IMR-90 (cell line): ENCODE data around the gene DENND1A. TPM values are rescaled to one million over a fixed set of nuclear protein-coding genes. Genes with fewer than 3 reads are reported as not detected.

Experiments used
- ATAC-seq: fragments of 200-7000 bp; cut with Tn5 transposase; 2 replicates; pipeline ENCODE4 v1.9.1; 2020; ENCODE audit warnings: low read depth, mild to moderate bottlenecking, moderate library complexity
- BruUV-seq: library from RNA; stranded (reverse); fragments of 400-500 nt; replicated peaks from 2 replicates; lab custom pipeline; 2021; lab: Mats Ljungman, UMichigan
- CTCF ChIA-PET: fragments of 300-600 bp; formaldehyde crosslinking; extraction: SDS; loops from one replicate; lab custom pipeline; 2021; ENCODE audit warnings: antibody characterized with exemption; lab: Yijun Ruan, JAX
- POLR2A ChIA-PET: fragments of 300-600 bp; sonication (Branson Sonifier 250); formaldehyde crosslinking; loops from one replicate; lab custom pipeline; 2022; ENCODE audit warnings: antibody characterized with exemption; ENCODE audit not compliant: unreplicated experiment; lab: Charles Lee
- DNase-seq: peaks from one replicate; pipeline ENCODE4 v3.0.0; 2013
- H2AFZ ChIP-seq: replicated peaks from 2 replicates; pipeline ENCODE3; 2013; ENCODE audit warnings: low read length, mild to moderate bottlenecking; ENCODE audit not compliant: poor library complexity
- H2AK5ac ChIP-seq: 2 replicates; pipeline ENCODE4 v1.6.1; 2013; ENCODE audit warnings: low read depth, low read length, inconsistent platforms
- H2AK9ac ChIP-seq: replicated peaks from 2 replicates; pipeline ENCODE3; 2013; ENCODE audit warnings: mild to moderate bottlenecking, low read depth, low read length, moderate library complexity; ENCODE audit not compliant: poor library complexity
- H2BK120ac ChIP-seq: 2 replicates; pipeline ENCODE4 v1.6.1; 2013; ENCODE audit warnings: low read depth, low read length, inconsistent platforms
- H2BK15ac ChIP-seq: 3 replicates; pipeline ENCODE4 v1.6.1; 2013; ENCODE audit warnings: low read depth, low read length, inconsistent platforms
- H2BK20ac ChIP-seq: 2 replicates; pipeline ENCODE4 v1.6.1; 2013; ENCODE audit warnings: low read depth, mild to moderate bottlenecking, inconsistent platforms, low read length, moderate library complexity
- H2BK5ac ChIP-seq: 2 replicates; pipeline ENCODE4 v1.6.1; 2013; ENCODE audit warnings: mild to moderate bottlenecking, low read depth, low read length, inconsistent platforms; ENCODE audit not compliant: poor library complexity, severe bottlenecking
- H3K14ac ChIP-seq: replicated peaks from 2 replicates; pipeline ENCODE4 v1.6.1; 2013; ENCODE audit warnings: low read depth, low read length, inconsistent platforms
- H3K18ac ChIP-seq: 2 replicates; pipeline ENCODE4 v1.6.1; 2013; ENCODE audit warnings: low read depth, low read length, control low read depth
- H3K23ac ChIP-seq: 2 replicates; pipeline ENCODE4 v1.6.1; 2013; ENCODE audit warnings: low read depth, low read length, inconsistent platforms
- H3K27ac ChIP-seq: 2 replicates; pipeline ENCODE4 v1.5.1; 2013; ENCODE audit warnings: mild to moderate bottlenecking, control low read depth, low read length; ENCODE audit not compliant: insufficient read depth
- H3K27me3 ChIP-seq: 2 replicates; pipeline ENCODE4 v1.6.1; 2013; ENCODE audit warnings: low read length; ENCODE audit not compliant: control insufficient read depth, insufficient read depth
- H3K36me3 ChIP-seq: 2 replicates; pipeline ENCODE4 v1.6.1; 2013; ENCODE audit warnings: low read length, mixed read lengths; ENCODE audit not compliant: control insufficient read depth, insufficient read depth
- H3K4ac ChIP-seq: 2 replicates; pipeline ENCODE4 v1.6.1; 2013; ENCODE audit warnings: low read depth, low read length, inconsistent platforms
- H3K4me1 ChIP-seq: 2 replicates; pipeline ENCODE4 v1.6.1; 2013; ENCODE audit warnings: low read length, mixed read lengths; ENCODE audit not compliant: control insufficient read depth, insufficient read depth
- H3K4me2 ChIP-seq: 2 replicates; pipeline ENCODE4 v1.6.1; 2013; ENCODE audit warnings: low read depth, mild to moderate bottlenecking, control low read depth, low read length, moderate library complexity
- H3K4me3 ChIP-seq: 2 replicates; pipeline ENCODE4 v1.5.1; 2013; ENCODE audit warnings: low read depth, mild to moderate bottlenecking, control low read depth, low read length, moderate library complexity; ENCODE audit not compliant: insufficient read depth
- H3K56ac ChIP-seq: 2 replicates; pipeline ENCODE4 v1.6.1; 2013; ENCODE audit warnings: low read length, inconsistent platforms; ENCODE audit not compliant: insufficient read depth; ENCODE audit errors: extremely low read depth
- H3K79me1 ChIP-seq, 2 experiments: 2 replicates each; pipeline ENCODE4 v1.6.1; 2013; ENCODE audit warnings: low read length in 2 of 2, inconsistent platforms in 1 of 2, low read depth in 1 of 2
- H3K9ac ChIP-seq: 2 replicates; pipeline ENCODE4 v1.6.1; 2013; ENCODE audit warnings: low read depth, low read length, control low read depth
- H3K9me1 ChIP-seq: 2 replicates; pipeline ENCODE4 v1.6.1; 2013; ENCODE audit warnings: low read length, inconsistent platforms; ENCODE audit not compliant: insufficient read depth
- H3K9me3 ChIP-seq: 2 replicates; pipeline ENCODE4 v1.6.1; 2013; ENCODE audit warnings: low read length; ENCODE audit not compliant: control insufficient read depth, insufficient read depth
- H4K20me1 ChIP-seq: 2 replicates; pipeline ENCODE4 v1.6.1; 2013; ENCODE audit warnings: low read length, inconsistent platforms; ENCODE audit not compliant: insufficient read depth
- H4K5ac ChIP-seq: 2 replicates; pipeline ENCODE4 v1.6.1; 2013; ENCODE audit warnings: mild to moderate bottlenecking, low read depth, low read length, control low read depth
- H4K8ac ChIP-seq, 2 experiments: 2 replicates each; pipeline ENCODE4 v1.6.1; 2013; ENCODE audit warnings: low read depth in 2 of 2, low read length in 2 of 2, control low read depth in 1 of 2, inconsistent platforms in 1 of 2
- H4K91ac ChIP-seq: 2 replicates; pipeline ENCODE4 v1.6.1; 2013; ENCODE audit warnings: low read depth, low read length, inconsistent platforms; ENCODE audit not compliant: insufficient read depth
- MAFK ChIP-seq: IDR thresholded peaks from 2 replicates; pipeline ENCODE4 v1.6.1; 2012; ENCODE audit warnings: low read depth, low read length, improper control_type of control experiment
- NFE2L2 ChIP-seq: fragments of 150-350 bp; IDR thresholded peaks from 2 replicates; pipeline ENCODE4 v1.6.1; 2016; ENCODE audit warnings: low read depth, mild to moderate bottlenecking, low read length
- RAD21 ChIP-seq: IDR thresholded peaks from 2 replicates; pipeline ENCODE4 v1.6.1; 2012; ENCODE audit warnings: low read length, improper control_type of control experiment
- USF2 ChIP-seq: fragments of 150-350 bp; IDR thresholded peaks from 2 replicates; pipeline ENCODE4 v1.6.1; 2017; ENCODE audit warnings: mild to moderate bottlenecking, antibody characterized with exemption, low read length, low read depth
- WGBS, 2 experiments: methylation state at CpG; one replicate each; pipeline versions ENCODE4 v1.1.5 to v1.1.7; 2013; ENCODE audit warnings: missing lambda C conversion rate in 2 of 2; ENCODE audit not compliant: insufficient read length in 1 of 2; ENCODE audit errors: extremely low coverage in 2 of 2; 5-methylcytosine and 5-hydroxymethylcytosine counted together
- dilution Hi-C: fragments of 300-500 bp; cut with HindIII; formaldehyde crosslinking; loops from one replicate; pipeline ENCODE4 v1.14.3; 2018; ENCODE audit warnings: low sequenced_read_pairs; ENCODE audit not compliant: unreplicated experiment
- in situ Hi-C: fragments of 300-500 bp; cut with MboI; formaldehyde crosslinking; loops from 3 replicates; pipeline ENCODE4 v1.14.3; 2019; ENCODE audit warnings: low sequenced_read_pairs, inconsistent platforms, mixed read lengths
- intact Hi-C: fragments of 100-400 bp; cut with micrococcal nuclease; formaldehyde crosslinking; loops from 2 replicates; pipeline ENCODE4 v1.10.0; 2022
- polyA plus RNA-seq, 3 experiments: library from polyadenylated mRNA; depleted of rRNA; stranded (reverse); fragments of >200 nt; gene quantifications; 2 replicates each; pipeline ENCODE4 v1.2.3, GENCODE V29; 2012; ENCODE audit warnings: low replicate concordance in 1 of 3
- total RNA-seq: library from RNA; depleted of rRNA; stranded (reverse); fragments of >200 nt; gene quantifications from 2 replicates; pipeline ENCODE4 v1.2.3, GENCODE V29; 2012
- TF ChIP-seq, protein P1 (sequence below): conservative IDR thresholded peaks from 2 replicates; pipeline ENCODE4 v1.5.1; 2012; ENCODE audit warnings: mild to moderate bottlenecking, low read depth, low read length, improper control_type of control experiment

DENND1A gene
- total and polyA plus RNA-seq, 2 of the 4 experiments (the other 2 are of a cell fraction) = 21.4 to 27.6 TPM

DNA sequence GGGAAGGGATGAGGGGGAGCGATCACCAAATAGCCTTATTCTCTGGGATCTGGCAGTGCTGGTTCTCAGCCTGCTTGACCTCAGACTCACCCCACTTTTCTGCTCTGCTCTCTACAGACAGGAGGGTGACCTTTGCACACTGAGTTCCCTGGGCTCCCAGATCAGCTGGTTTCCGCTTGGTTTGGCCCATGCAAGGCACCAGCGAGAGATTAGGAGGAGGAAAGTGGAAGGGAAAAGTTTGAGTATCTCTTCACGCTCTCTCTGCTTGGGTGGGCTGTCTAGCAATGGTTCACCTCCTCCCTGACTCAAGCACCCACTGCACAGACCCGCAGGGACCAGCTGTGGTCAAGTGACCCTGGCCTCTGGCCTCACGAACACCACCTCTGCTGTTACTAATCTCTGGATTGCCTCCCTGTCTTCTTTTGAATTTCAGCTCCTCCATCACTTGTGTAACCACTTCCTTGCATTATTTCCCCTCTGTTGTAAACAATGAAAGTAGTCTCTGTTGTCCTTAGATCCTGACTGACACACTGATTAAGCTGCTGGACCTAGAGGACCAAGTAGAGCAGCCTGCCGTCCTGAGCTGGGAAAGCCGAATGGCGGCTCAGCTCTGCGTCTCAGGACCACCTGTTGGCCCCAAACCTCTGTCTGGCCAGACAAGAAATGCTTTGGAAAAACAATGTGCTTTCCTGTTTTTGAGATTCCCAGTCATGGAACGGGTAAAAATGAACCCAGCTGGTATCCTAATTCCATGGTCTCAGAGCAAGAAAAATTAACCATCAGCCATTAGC is 387.3 kb downstream of the DENND1A start:
- H3K9me1 ChIP-seq = no peaks in the 10 kb centered on the region
- peaks cover 5% of the 10 kb centered on the region for H4K20me1 ChIP-seq
- no peak overlapping the region for H2BK5ac ChIP-seq
- 100% methylated on average over 2 of the region's 11 CpGs; no CpG with 5 or more reads in 1 of the 2 experiments for WGBS, 2 experiments
- no peak overlapping the region for H3K18ac ChIP-seq
- TF ChIP-seq MAFK = no peak
- TF ChIP-seq, protein P1, sequence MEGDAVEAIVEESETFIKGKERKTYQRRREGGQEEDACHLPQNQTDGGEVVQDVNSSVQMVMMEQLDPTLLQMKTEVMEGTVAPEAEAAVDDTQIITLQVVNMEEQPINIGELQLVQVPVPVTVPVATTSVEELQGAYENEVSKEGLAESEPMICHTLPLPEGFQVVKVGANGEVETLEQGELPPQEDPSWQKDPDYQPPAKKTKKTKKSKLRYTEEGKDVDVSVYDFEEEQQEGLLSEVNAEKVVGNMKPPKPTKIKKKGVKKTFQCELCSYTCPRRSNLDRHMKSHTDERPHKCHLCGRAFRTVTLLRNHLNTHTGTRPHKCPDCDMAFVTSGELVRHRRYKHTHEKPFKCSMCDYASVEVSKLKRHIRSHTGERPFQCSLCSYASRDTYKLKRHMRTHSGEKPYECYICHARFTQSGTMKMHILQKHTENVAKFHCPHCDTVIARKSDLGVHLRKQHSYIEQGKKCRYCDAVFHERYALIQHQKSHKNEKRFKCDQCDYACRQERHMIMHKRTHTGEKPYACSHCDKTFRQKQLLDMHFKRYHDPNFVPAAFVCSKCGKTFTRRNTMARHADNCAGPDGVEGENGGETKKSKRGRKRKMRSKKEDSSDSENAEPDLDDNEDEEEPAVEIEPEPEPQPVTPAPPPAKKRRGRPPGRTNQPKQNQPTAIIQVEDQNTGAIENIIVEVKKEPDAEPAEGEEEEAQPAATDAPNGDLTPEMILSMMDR = no peak
- TF ChIP-seq USF2 = no peak
- no peak for TF ChIP-seq RAD21
- no peak for TF ChIP-seq NFE2L2
- no peaks in the 10 kb centered on the region for H3K79me1 ChIP-seq
- H4K91ac ChIP-seq = no peak overlapping the region
- no peak overlapping the region for H3K4ac ChIP-seq
- BruUV-seq = no TSS peak
- no peak overlapping the region for H4K5ac ChIP-seq
- no peak overlapping the region for H3K4me2 ChIP-seq
- H2AFZ ChIP-seq = no peak overlapping the region
- H2AK9ac ChIP-seq = no peak overlapping the region
- H3K27ac ChIP-seq = no peak overlapping the region
- POLR2A ChIA-PET = no interaction called here
- no peak overlapping the region for H3K23ac ChIP-seq
- in situ Hi-C loops (loop anchor here (10.0 to 25.0 kb wide), 2 partner anchors 492 to 770 kb away; no protein-coding TSS in a partner anchor), intact Hi-C loops (loop anchor here (5.0 to 10.0 kb wide), 3 partner anchors 382 to 712 kb away; partner anchors contain the start of gene NEK6), dilution Hi-C loops (no loop called here)
- no peak overlapping the region for H3K4me3 ChIP-seq
- H3K14ac ChIP-seq = no peak overlapping the region
- H2BK120ac ChIP-seq = no peak overlapping the region
- H2AK5ac ChIP-seq = no peak overlapping the region
- H2BK15ac ChIP-seq = no peak overlapping the region
- ATAC-seq (no peak), DNase-seq (no peak)
- no peaks in the 10 kb centered on the region for H3K9me3 ChIP-seq
- no peak overlapping the region for H4K8ac ChIP-seq
- H2BK20ac ChIP-seq = no peak overlapping the region
- H3K56ac ChIP-seq = no peak overlapping the region
- H3K9ac ChIP-seq = no peak overlapping the region
- no peaks in the 10 kb centered on the region for H3K4me1 ChIP-seq
- peaks cover 2% of the 10 kb centered on the region; the same call in 1 of the 2 replicates for H3K27me3 ChIP-seq
- CTCF ChIA-PET = interaction anchor here (0.8 kb wide), 1 partner anchor 499 kb away, joined by 3 read pairs; no protein-coding TSS in a partner anchor
- no peaks in the 10 kb centered on the region for H3K36me3 ChIP-seq
